ENCODE results near the gene COMMD6. TPM values are rescaled to one million over a fixed set of nuclear protein-coding genes. Genes with fewer than 3 reads are reported as not detected.

Gene COMMD6
- total and polyA plus RNA-seq, 2 of the 4 experiments (the other 2 are of a cell fraction) = 63.5 to 144 TPM

GRCh38 chr13:75566658-75567057 is 29.0 kb upstream of the COMMD6 start:
- Histone ChIP-seq H3K4me1 (ENCODE audit: control insufficient read depth, insufficient read depth, low read length) (peaks cover 3% of the 10 kb centered on the region), H3K36me3 (ENCODE audit: control insufficient read depth, insufficient read depth, low read length) (peaks cover 6% of the 10 kb centered on the region), H3K27ac (ENCODE audit: insufficient read depth, low read length) (no peak overlapping the region), H2AFZ (replicated peaks; ENCODE audit: low read length, poor library complexity) (no peak overlapping the region), H2BK20ac (ENCODE audit: low read depth, low read length) (no peak overlapping the region), H3K4me2 (ENCODE audit: low read depth, low read length) (no peak overlapping the region), H3K9me1 (ENCODE audit: insufficient read depth, low read length) (no peaks in the 10 kb centered on the region), H3K23ac (ENCODE audit: low read depth, low read length) (no peak overlapping the region), H3K9ac (ENCODE audit: low read depth, low read length) (no peak overlapping the region), H4K20me1 (ENCODE audit: insufficient read depth, low read length) (no peaks in the 10 kb centered on the region; the same call in 1 of the 2 replicates), H3K9me3 (ENCODE audit: control insufficient read depth, insufficient read depth, low read length) (no peaks in the 10 kb centered on the region), H3K4ac (ENCODE audit: low read depth, low read length) (no peak overlapping the region), H4K5ac (ENCODE audit: low read depth, low read length) (no peak overlapping the region), H3K27me3 (ENCODE audit: control insufficient read depth, insufficient read depth, low read length) (no peaks in the 10 kb centered on the region), H3K18ac (ENCODE audit: low read depth, low read length) (no peak overlapping the region), H3K14ac (replicated peaks; ENCODE audit: low read depth, low read length) (no peak overlapping the region), H3K79me1 (ENCODE audit: low read depth in 1 of 2, low read length in 2 of 2) (peaks cover 0 to 4% of the 10 kb centered on the region in 2 experiments; a peak in 3 of 4 replicates), H2BK5ac (ENCODE audit: low read depth, low read length, poor library complexity, severe bottlenecking) (peak overlapping the region; percentile 26), H3K4me3 (ENCODE audit: insufficient read depth, low read depth, low read length) (no peak overlapping the region), H3K56ac (ENCODE audit: extremely low read depth, insufficient read depth, low read length) (no peak overlapping the region), H4K8ac (ENCODE audit: low read depth in 2 of 2, low read length in 2 of 2) (no peak overlapping the region), H2BK15ac (ENCODE audit: low read depth, low read length) (no peak overlapping the region), H2BK120ac (ENCODE audit: low read depth, low read length) (no peak overlapping the region), H4K91ac (ENCODE audit: insufficient read depth, low read depth, low read length) (no peak overlapping the region), H2AK5ac (ENCODE audit: low read depth, low read length) (no peak overlapping the region), H2AK9ac (replicated peaks; ENCODE audit: low read depth, low read length, poor library complexity) (no peak overlapping the region)
- no TSS peak for BruUV-seq (replicated peaks)
- no peak for TF ChIP-seq POLR2A (IDR thresholded peaks at IDR 0.05; ENCODE audit: low read depth, low read length)
- no peak for TF ChIP-seq FOS (IDR thresholded peaks at IDR 0.05; ENCODE audit: low read depth, low read length)
- TF ChIP-seq RAD21 (IDR thresholded peaks at IDR 0.05; ENCODE audit: low read length) = peak; percentile 71
- peak; percentile 53 for TF ChIP-seq SMC3 (IDR thresholded peaks at IDR 0.05; ENCODE audit: low read depth, low read length)
- peak; percentile 60; the same call in 1 of the 2 replicates for TF ChIP-seq CEBPB (IDR thresholded peaks at IDR 0.05; ENCODE audit: low read depth, low read length)
- TF ChIP-seq CTCF (conservative IDR thresholded peaks at IDR 0.05; ENCODE audit: low read depth, low read length) = peak; percentile 62
- dilution Hi-C loops (cut with HindIII; ENCODE audit: low sequenced_read_pairs, unreplicated experiment) = no loop called here
- ChIA-PET CTCF (no interaction called here), POLR2A (ENCODE audit: unreplicated experiment) (no interaction called here)
- in situ Hi-C loops (cut with MboI; ENCODE audit: low sequenced_read_pairs) = loop anchor here (25.0 kb wide), 2 partner anchors 246 to 896 kb away; no protein-coding TSS in a partner anchor
- peak; percentile 71 for DNase-seq
- intact Hi-C loops (cut with micrococcal nuclease) = loop anchor here (1.0 to 10.0 kb wide), 5 partner anchors 71 to 1336 kb away; no protein-coding TSS in a partner anchor
- peak; percentile 79 for ATAC-seq (ENCODE audit: low read depth)

Measured in IMR-90 (cell line).